Measurements from ENCODE around the gene CYP27B1. TPM values are rescaled to one million over a fixed set of nuclear protein-coding genes. Genes with fewer than 3 reads are reported as not detected.

The CYP27B1 gene
- total RNA-seq, 1 donor from 2014 or later: 3.6 TPM

GRCh38 chr12:57751432-57751787, 15.5 kb downstream of the CYP27B1 start:
- no peak for TF ChIP-seq CTCF (conservative IDR thresholded peaks at IDR 0.05; ENCODE audit: low read depth, low read length)
- H3K4me3 ChIP-seq (ENCODE audit: low read depth, low read length): peak overlapping the region; percentile 82
- no peak for DNase-seq (ENCODE audit: low read depth)

GRCh38 chr12:57750561-57751431, 16.1 kb downstream of the CYP27B1 start:
- no peak for TF ChIP-seq CTCF (conservative IDR thresholded peaks at IDR 0.05; ENCODE audit: low read depth, low read length)
- H3K4me3 ChIP-seq (ENCODE audit: low read depth, low read length): peak overlapping the region; percentile 82
- DNase-seq (ENCODE audit: low read depth): no peak

- no peak for TF ChIP-seq CTCF (conservative IDR thresholded peaks at IDR 0.05; ENCODE audit: low read depth, low read length)
- no peak for DNase-seq (ENCODE audit: low read depth)
Observed at GRCh38 chr12:57749061-57749460, 17.8 kb downstream of the CYP27B1 start.

GRCh38 chr12:57746025-57746424, 20.9 kb downstream of the CYP27B1 start:
- DNase-seq (ENCODE audit: low read depth): no peak
- H3K4me3 ChIP-seq (ENCODE audit: low read depth, low read length): peak overlapping the region; percentile 79
- no peak for TF ChIP-seq CTCF (conservative IDR thresholded peaks at IDR 0.05; ENCODE audit: low read depth, low read length)

More at GRCh38 chr12:57749061-57749460, 17.8 kb downstream of the CYP27B1 start:
- no peak overlapping the region for H3K4me3 ChIP-seq (ENCODE audit: low read depth, low read length)

- H3K4me3 ChIP-seq (ENCODE audit: low read depth, low read length): peak overlapping the region; percentile 79
- no peak for TF ChIP-seq CTCF (conservative IDR thresholded peaks at IDR 0.05; ENCODE audit: low read depth, low read length)
- no peak for DNase-seq (ENCODE audit: low read depth)
Observed at GRCh38 chr12:57745485-57745881, 21.4 kb downstream of the CYP27B1 start.

- peak within 1 kb of the TSS; percentile 79 for H3K4me3 ChIP-seq (ENCODE audit: low read depth, low read length)
- no peak for TF ChIP-seq CTCF (conservative IDR thresholded peaks at IDR 0.05; ENCODE audit: low read depth, low read length)
- peak; percentile 93 for DNase-seq (ENCODE audit: low read depth)
Observed at GRCh38 chr12:57744777-57745484, 21.9 kb downstream of the CYP27B1 start, which contains the start of gene TSPAN31. TSS of gene TSPAN31 (plus strand) at chr12:57745039. CDS start at chr12:57745155, 116 bp downstream.

Data from epithelial cell of proximal tubule (primary cell).